ENCODE data around the gene BDP1.
"Not testable (repeated sequence)": the region's sequence is repeated elsewhere in the genome, so short reads cannot be mapped to it uniquely, and the experiment has no call there.

BDP1 gene

DNA sequence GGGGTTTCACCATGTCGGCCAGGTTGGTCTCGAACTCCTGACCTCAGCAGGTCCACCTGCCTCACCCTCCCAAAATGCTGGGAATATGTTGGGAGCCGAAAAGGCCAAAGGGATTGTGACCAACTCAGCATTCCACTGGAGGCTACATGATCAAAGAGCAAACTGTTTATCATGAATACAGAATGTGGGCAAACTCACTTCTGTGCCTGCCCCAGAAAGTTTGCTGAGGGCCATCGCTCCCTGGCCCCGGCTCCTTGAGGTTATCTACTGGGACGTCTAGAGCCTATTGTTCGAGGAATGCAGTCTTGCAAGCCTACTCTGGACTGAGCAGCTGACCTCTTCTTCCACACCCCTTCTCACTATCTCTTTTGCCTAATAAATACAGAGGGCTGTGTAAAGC, 116.4 kb downstream of the BDP1 start:
- not testable (repeated sequence) for DNase-seq (ENCODE audit: low read depth)

GRCh38 chr5:71573591-71573990, 118.1 kb downstream of the BDP1 start:
- DNase-seq (ENCODE audit: low read depth) = no peak

DNA sequence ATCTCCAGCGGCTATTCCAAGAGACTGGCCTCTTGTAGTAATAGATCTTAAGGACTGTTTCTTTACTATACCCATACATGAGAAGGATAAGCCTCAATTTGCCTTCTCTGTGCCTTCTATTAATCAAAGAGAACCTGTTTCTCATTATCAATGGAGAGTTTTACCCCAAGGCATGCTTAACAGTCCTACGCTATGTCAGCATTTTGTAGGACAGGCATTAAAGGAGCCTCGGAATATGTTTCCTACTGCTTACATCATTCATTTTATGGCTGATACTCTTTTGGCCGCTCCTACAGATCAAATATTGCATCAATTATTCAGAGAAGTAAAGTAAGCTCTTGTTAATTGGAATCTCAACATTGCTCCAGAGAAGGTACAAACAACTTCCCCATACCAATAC, 120.1 kb downstream of the BDP1 start:
- not testable (repeated sequence) for DNase-seq (ENCODE audit: low read depth)

- DNase-seq (ENCODE audit: low read depth) = no peak
Measured at GRCh38 chr5:71576241-71576640, 120.8 kb downstream of the BDP1 start.

- not testable (repeated sequence) for DNase-seq (ENCODE audit: low read depth)
Measured at GRCh38 chr5:71577839-71578238, 122.4 kb downstream of the BDP1 start.

GRCh38 chr5:71582945-71583584, 127.6 kb downstream of the BDP1 start:
- DNase-seq (ENCODE audit: low read depth) = no peak

DNA sequence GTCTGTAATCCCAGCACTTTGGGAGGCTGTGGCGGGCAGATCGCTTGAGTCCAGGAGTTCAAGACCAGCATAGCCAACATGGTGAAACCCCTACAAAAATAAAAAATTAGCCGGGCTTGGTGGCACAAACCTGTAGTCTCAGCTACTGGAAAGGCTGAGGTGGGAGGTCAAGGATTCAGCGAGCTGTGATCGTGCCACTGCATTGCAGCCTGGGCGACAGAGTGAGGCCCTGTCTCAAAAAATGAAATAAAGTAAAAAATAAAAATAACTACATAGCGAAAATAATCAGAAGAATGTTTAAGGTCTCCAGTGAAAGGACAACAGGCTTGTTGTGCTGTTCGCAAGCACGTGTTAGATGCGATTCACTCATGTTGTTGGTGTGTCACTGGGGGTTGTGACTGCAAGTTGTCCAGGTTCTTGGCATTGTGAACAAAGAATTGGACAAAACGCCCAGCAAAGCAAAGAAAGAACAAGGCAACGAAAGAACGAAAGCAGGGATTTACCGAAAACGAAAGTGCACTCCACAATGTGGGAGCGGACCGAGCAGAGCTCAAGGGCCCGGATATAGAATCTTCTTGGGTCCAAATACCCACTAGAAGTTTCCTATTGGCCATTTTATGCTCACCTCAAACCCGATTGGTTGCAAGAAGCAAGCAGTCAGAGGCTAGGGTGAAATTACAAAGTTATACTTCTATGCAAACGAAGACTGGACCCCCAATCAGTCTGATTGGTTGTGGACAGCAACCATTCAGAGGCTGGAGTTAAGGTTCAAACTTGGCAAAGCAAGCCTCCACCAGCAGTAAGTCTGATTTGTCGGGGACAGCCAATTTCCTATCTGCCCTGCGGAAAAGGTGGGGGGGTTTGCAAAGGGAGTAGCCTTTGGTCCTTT, 130.8 kb downstream of the BDP1 start:
- DNase-seq (ENCODE audit: low read depth) = no peak

- peak; percentile 96 for DNase-seq (ENCODE audit: low read depth)
Measured at GRCh38 chr5:71586941-71587765, 131.7 kb downstream of the BDP1 start, which contains the start of gene MCCC2. Gene MCCC2 (plus strand): TSS chr5:71587340. CDS start chr5:71587426, 86 bp downstream.

DNA sequence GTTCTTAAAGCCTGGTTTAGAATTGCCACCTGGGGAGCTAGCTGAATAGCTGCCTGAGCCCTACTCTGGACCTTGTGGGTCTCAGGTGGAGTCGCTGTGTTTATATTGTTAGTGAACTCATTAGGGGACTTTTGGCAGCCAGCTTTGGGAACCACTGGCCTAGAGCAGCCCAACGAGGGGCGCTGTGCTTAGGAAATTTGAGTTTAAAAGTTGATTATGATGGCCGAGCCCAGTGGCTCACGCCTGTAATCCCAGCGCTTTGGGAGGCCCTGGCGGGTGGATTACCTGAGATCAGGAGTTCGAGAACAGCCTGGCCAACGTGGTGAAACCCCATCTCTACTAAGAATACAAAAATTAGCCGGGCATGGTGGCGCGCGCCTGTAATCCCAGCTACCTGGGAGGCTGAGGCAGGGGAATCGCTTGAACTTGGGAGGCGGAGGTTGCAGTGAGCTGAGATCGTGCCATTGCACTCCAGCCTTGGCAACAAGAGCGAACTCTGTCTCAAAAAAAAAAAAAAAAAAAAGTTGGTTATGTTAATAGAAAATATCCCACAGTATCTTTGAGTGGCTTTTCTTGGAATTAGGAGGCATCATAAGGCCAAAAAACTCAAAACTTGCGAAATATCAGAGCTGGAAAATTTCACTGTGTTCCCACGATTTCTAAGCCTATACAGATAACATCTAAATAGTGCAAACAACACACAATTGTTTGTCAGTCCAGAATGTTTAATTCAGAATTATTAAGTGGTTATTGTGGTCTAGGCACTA, 132.5 kb downstream of the BDP1 start:
- DNase-seq (ENCODE audit: low read depth) = no peak

- no peak for DNase-seq (ENCODE audit: low read depth)
Measured at GRCh38 chr5:71588533-71588885, 133.1 kb downstream of the BDP1 start.

- no peak for DNase-seq (ENCODE audit: low read depth)
Measured at GRCh38 chr5:71589903-71590302, 134.5 kb downstream of the BDP1 start.

- no peak for DNase-seq (ENCODE audit: low read depth)
Measured at GRCh38 chr5:71591100-71591499, 135.6 kb downstream of the BDP1 start.

DNA sequence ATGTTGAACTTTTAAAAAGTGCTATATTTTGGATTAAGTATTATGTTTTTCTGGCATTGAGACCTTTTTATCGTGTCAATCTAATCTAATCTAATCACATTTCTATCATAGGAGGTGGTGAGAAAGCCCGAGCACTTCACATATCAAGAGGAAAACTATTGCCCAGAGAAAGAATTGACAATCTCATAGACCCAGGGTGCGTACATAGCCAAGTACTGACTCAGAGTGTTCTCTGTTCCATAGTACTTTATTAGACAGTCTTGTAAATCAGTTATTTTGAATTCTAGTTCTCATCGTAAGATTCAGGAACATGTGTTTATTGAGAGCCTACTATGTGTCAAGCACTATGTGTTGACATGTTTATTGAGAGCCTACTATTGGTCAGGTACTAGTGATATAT, 140.7 kb downstream of the BDP1 start:
- no peak for DNase-seq (ENCODE audit: low read depth)

- no peak for DNase-seq (ENCODE audit: low read depth)
Measured at GRCh38 chr5:71597001-71597400, 141.6 kb downstream of the BDP1 start.

DNA sequence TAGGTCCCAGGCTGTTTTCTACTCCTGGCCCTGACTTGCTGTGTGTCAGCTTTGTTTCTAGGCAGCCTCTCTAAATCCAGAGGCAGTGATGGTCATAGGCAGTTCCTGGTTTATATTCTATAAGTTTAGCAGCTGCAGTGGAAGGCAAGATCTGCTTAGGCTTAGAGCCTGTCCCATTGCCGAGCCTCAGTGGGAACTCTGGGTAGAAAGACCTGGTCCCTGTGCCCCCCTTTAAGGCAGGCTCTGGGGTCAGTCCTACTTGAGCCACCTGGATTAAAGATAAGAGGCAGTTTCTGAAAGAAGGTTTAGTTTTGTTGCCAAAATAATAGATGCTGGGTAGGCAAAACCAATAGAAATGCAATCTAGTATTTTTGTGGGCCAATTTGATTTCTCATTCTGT, 145.3 kb downstream of the BDP1 start:
- no peak for DNase-seq (ENCODE audit: low read depth)

- peak; percentile 48 for DNase-seq (ENCODE audit: low read depth)
Measured at GRCh38 chr5:71601222-71602026, 146.0 kb downstream of the BDP1 start.

DNA sequence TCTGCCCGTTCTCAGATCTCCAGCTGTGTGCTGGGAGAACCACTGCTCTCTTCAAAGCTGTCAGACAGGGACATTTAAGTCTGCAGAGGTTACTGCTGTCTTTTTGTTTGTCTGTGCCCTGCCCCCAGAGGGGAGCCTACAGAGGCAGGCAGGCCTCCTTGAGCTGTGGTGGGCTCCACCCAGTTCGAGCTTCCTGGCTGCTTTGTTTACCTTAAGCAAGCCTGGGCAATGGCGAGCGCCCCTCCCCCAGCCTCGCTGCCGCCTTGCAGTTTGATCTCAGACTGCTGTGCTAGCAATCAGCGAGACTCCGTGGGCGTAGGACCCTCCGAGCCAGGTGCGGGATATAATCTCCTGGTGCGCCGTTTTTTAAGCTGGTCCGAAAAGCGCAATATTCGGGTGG, 154.5 kb downstream of the BDP1 start:
- DNase-seq (ENCODE audit: low read depth) = not testable (repeated sequence)

GRCh38 chr5:71615809-71616208, 160.4 kb downstream of the BDP1 start:
- no peak for DNase-seq (ENCODE audit: low read depth)

Data from stimulated activated CD8-positive, alpha-beta memory T cell treated with anti-CD3 and anti-CD28 coated beads, Interleukin-4, amount 100 ng/mL, for 24 hours (primary cell).